Esophagus squamous epithelium (tissue), 5 donors: ENCODE results near the gene MAN1B1. TPM values are rescaled to one million over a fixed set of nuclear protein-coding genes. Genes with fewer than 3 reads are reported as not detected.

Source experiments
- DNase-seq: peaks from one replicate; lab custom pipeline; 2025; lab: John Stamatoyannopoulos, UW
- H3K27ac ChIP-seq, 4 donors: fragments of 200-600 bp; sonication (generic); one replicate each; pipeline ENCODE4 v1.5.1; 2016 to 2019; ENCODE audit warnings: mild to moderate bottlenecking in 1 of 4
- H3K27me3 ChIP-seq, 4 donors: fragments of 200-600 bp; sonication (generic); 1 replicate in 3 of 4; 2 replicates in 1 of 4; pipeline versions ENCODE4 v1.5.1 to v1.6.0; 2017 to 2021; ENCODE audit warnings: antibody characterized with exemption in 1 of 4
- H3K36me3 ChIP-seq, 3 donors: fragments of 200-600 bp; sonication (generic); one replicate each; pipeline ENCODE4 v1.5.1; 2016 to 2019
- H3K4me1 ChIP-seq, 3 donors: fragments of 200-600 bp; sonication (generic); one replicate each; pipeline ENCODE4 v1.5.1; 2017 to 2019
- H3K4me3 ChIP-seq, 4 donors: fragments of 200-600 bp; sonication (generic); 1 replicate in 3 of 4; 2 replicates in 1 of 4; pipeline ENCODE4 v1.5.1; 2016 to 2019; ENCODE audit warnings: mild to moderate bottlenecking in 2 of 4, moderate library complexity in 1 of 4
- H3K9me3 ChIP-seq, 3 donors: fragments of 200-600 bp; sonication (generic); one replicate each; pipeline ENCODE4 v1.5.1; 2016 to 2019
- CTCF ChIP-seq, 6 experiments: fragments of 450-650 bp in 4 of 6; fragments of 200-600 bp in 2 of 6; sonication (generic) in 2 of 6; IDR thresholded peaks; one replicate each; pipeline ENCODE4 v1.5.1; 2016 to 2019; ENCODE audit warnings: antibody characterized with exemption in 6 of 6, mild to moderate bottlenecking in 4 of 6, moderate library complexity in 4 of 6
- POLR2A ChIP-seq, 4 donors: fragments of 450-650 bp; IDR thresholded peaks; one replicate each; pipeline ENCODE4 v1.6.1; 2017; ENCODE audit warnings: antibody characterized with exemption in 4 of 4, mild to moderate bottlenecking in 4 of 4, moderate library complexity in 3 of 4
- WGBS, 2 donors: methylation state at CpG; one replicate each; pipeline ENCODE4 v1.1.5; 2018; 5-methylcytosine and 5-hydroxymethylcytosine counted together
- intact Hi-C: fragments of 100-400 bp; cut with DNase I; formaldehyde crosslinking; loops from one replicate; pipeline ENCODE4 v1.15.0; 2022
- total RNA-seq, 4 donors: library from RNA; depleted of rRNA; stranded (reverse); fragments of >200 nt; gene quantifications; one replicate each; pipeline ENCODE4 v1.1.0, GENCODE V29; 2016
- donor health status: DM: yes; HTN: yes; CAD: no.

Gene MAN1B1
- total RNA-seq, 4 donors from 2014 or later = 25.6 to 50.9 (median 39.4) TPM

GRCh38 chr9:137140151-137141012, 53.6 kb downstream of the MAN1B1 start:
- Histone ChIP-seq H3K4me1 (peaks cover 0 to 25% (median 13%) of the 10 kb centered on the region in 3 donors), H3K9me3 (no peaks in the 10 kb centered on the region), H3K27me3 (peaks cover 0 to 94% (median 35%) of the 10 kb centered on the region in 4 donors), H3K27ac (no peak overlapping the region), H3K4me3 (no peak overlapping the region), H3K36me3 (no peaks in the 10 kb centered on the region)
- no peak for TF ChIP-seq POLR2A (IDR thresholded peaks at IDR 0.05)
- TF ChIP-seq CTCF (IDR thresholded peaks at IDR 0.05) = no peak
- 48 to 59% methylated on average over 9 to 17 of the region's 26 CpGs for WGBS, 2 donors
- intact Hi-C loops = no loop called here
- no peak for DNase-seq

DNA sequence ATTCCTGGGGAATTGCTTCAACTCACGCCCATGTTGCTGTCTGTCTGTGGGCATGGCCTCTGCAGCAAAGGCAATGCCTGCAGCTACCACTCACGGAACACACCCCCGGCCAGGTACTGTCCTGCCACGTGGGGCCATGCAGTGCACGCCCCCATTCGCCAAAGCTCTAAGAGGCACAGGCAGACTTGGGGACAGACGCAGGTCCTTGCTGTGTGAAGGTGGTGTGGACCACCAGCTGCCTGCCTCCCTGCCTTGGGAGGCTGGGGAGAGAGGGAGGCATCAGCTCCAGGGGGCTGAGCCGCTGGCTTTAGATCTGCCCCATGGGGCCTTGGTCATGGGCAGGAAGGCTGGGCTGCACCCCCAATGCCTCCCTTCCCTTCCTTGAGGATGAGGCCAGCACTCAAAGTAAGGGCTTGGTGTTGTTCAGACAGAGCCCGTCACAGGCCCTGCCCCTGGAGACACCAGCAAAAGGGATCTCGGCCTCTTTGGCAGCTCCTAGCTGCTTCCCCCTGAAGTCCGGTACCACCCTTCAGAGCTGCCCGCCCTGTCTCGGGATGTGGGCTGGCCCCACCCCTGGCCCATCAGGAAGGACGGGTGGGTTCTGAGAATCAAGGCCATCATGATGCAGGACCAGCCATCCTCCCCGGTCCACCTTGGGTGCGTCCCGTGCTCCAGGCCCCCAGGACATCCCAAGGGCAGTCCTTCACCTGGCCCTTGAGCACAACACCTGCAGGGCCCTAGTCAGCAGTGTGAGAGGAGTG, 54.4 kb downstream of the MAN1B1 start:
- TF ChIP-seq CTCF (IDR thresholded peaks at IDR 0.05) (no peak), POLR2A (IDR thresholded peaks at IDR 0.05) (no peak)
- no peaks in the 10 kb centered on the region for H3K9me3 ChIP-seq
- H3K4me1 ChIP-seq = peaks cover 0 to 20% (median 11%) of the 10 kb centered on the region in 3 donors
- H3K36me3 ChIP-seq = no peaks in the 10 kb centered on the region
- no peak for DNase-seq
- no peak overlapping the region for H3K4me3 ChIP-seq
- 80% methylated on average over 1 of the region's 17 CpGs; no CpG with 5 or more reads in 1 of the 2 donors for WGBS, 2 donors
- peaks cover 0 to 94% (median 34%) of the 10 kb centered on the region in 4 donors for H3K27me3 ChIP-seq
- no peak overlapping the region for H3K27ac ChIP-seq
- intact Hi-C loops = no loop called here

- intact Hi-C loops = no loop called here
- no peak for DNase-seq
- Histone ChIP-seq H3K27me3 (peaks cover 0 to 94% (median 26%) of the 10 kb centered on the region in 4 donors), H3K36me3 (no peaks in the 10 kb centered on the region), H3K4me1 (peaks cover 0 to 16% (median 8%) of the 10 kb centered on the region in 3 donors), H3K9me3 (no peaks in the 10 kb centered on the region), H3K27ac (no peak overlapping the region), H3K4me3 (no peak overlapping the region)
- no peak for TF ChIP-seq POLR2A (IDR thresholded peaks at IDR 0.05)
- TF ChIP-seq CTCF (IDR thresholded peaks at IDR 0.05) = no peak
- 69 to 73% methylated on average over 9 to 21 of the region's 24 CpGs for WGBS, 2 donors
These were observed 55.5 kb downstream of the MAN1B1 start for GRCh38 chr9:137141976-137142936.

GRCh38 chr9:137143459-137143858, 56.7 kb downstream of the MAN1B1 start:
- Histone ChIP-seq H3K27ac (no peak overlapping the region), H3K9me3 (no peaks in the 10 kb centered on the region), H3K36me3 (no peaks in the 10 kb centered on the region), H3K27me3 (peaks cover 0 to 94% (median 14%) of the 10 kb centered on the region in 4 donors), H3K4me1 (peaks cover 0 to 11% (median 8%) of the 10 kb centered on the region in 3 donors), H3K4me3 (no peak overlapping the region)
- WGBS, 2 donors = 20 to 37% methylated on average over 2 of the region's 4 CpGs
- DNase-seq = no peak
- TF ChIP-seq CTCF (IDR thresholded peaks at IDR 0.05) = no peak
- no peak for TF ChIP-seq POLR2A (IDR thresholded peaks at IDR 0.05)
- intact Hi-C loops = no loop called here
